Activated T-cell treated with anti-CD3 and anti-CD28 coated beads, Interleukin-2, amount 50 U/mL, for 72 hours (primary cell): ENCODE data around the gene ATP13A4. TPM values are rescaled to one million over a fixed set of nuclear protein-coding genes. Genes with fewer than 3 reads are reported as not detected.
A peak's percentile ranks its signal among the peaks of the same experiment; 100 is the strongest.

ENCODE experiments used
- ATAC-seq, 2 donors: fragments of 150-1000 bp; cut with Tn5 transposase; replicated peaks in 1 of 2; 2 replicates each; pipeline ENCODE4 v1.10.0; 2021; ENCODE audit warnings: moderate library complexity in 2 of 2, mild to moderate bottlenecking in 1 of 2
- DNase-seq, 2 donors: peaks; one replicate each; pipeline ENCODE4 v3.0.0; 2021 to 2022; ENCODE audit warnings: mixed read lengths in 1 of 2
- H3K27ac Mint-ChIP-seq: one replicate; pipeline ENCODE4 v1.8.0; 2022; ENCODE audit warnings: mild to moderate bottlenecking, moderate library complexity, mixed read lengths
- H3K27me3 Mint-ChIP-seq: one replicate; pipeline ENCODE4 v1.8.0; 2022; ENCODE audit warnings: low read depth, mixed read lengths
- H3K36me3 Mint-ChIP-seq, 2 donors: one replicate each; pipeline ENCODE4 v1.8.0; 2022; ENCODE audit warnings: mixed read lengths in 2 of 2, mild to moderate bottlenecking in 1 of 2; ENCODE audit not compliant: insufficient read depth in 2 of 2
- H3K4me1 Mint-ChIP-seq: one replicate; pipeline ENCODE4 v1.8.0; 2022; ENCODE audit warnings: low read depth, mixed read lengths
- H3K4me3 Mint-ChIP-seq, 2 donors: one replicate each; pipeline ENCODE4 v1.8.0; 2022; ENCODE audit warnings: mild to moderate bottlenecking in 2 of 2, mixed read lengths in 2 of 2, moderate library complexity in 2 of 2
- H3K9me3 Mint-ChIP-seq, 2 donors: one replicate each; pipeline ENCODE4 v1.8.0; 2022; ENCODE audit warnings: mixed read lengths in 2 of 2
- total RNA-seq, 2 donors: library from RNA; stranded (reverse); gene quantifications; one replicate each; pipeline ENCODE4 v1.2.3, GENCODE V29; 2022

ATP13A4 gene
- total RNA-seq, 2 donors from 2014 or later, result 3.2 to 5.1 TPM

DNA sequence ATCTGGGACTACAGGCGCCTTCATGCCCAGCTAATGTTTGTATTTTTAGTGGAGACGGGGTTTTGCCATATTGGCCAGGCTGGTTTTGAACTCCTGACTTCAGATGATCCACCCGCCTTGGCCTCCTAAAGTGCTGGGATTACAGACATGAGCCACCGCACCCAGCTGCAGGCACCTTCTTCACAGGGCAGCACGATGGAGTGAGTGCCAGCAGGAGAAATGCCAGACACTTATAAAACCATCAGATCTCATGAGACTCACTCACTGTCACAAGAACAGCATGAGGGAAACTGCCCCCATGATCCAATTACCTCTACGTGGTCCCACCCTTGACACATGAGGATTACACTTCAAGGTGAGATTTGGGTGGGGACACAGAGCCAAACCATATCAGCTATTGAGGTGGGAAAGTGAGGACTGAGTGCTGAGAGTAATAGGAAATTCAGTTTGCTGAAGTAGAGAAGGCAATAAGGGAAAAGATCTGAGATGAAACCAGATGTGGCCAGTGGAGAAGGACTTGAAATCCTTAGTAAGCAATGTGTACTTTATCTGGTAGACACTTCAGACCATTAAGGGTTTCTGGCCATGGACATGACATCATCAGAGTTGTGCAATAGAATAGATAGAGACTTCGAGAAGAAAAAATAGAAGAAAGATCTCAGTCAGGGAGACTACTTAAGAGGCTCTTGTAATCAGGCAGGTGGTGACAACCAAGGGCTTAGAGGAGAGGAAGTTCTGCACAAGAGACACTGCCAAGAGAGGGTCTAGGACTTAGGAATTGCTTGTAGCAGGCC, 158.0 kb downstream of the ATP13A4 start:
- no peaks in the 10 kb centered on the region for H3K27me3 Mint-ChIP-seq
- no peak overlapping the region for H3K27ac Mint-ChIP-seq
- H3K36me3 Mint-ChIP-seq, result no peaks in the 10 kb centered on the region
- ATAC-seq (no peak), DNase-seq (no peak)
- H3K9me3 Mint-ChIP-seq, result no peaks in the 10 kb centered on the region
- H3K4me3 Mint-ChIP-seq, result no peak overlapping the region
- H3K4me1 Mint-ChIP-seq, result no peaks in the 10 kb centered on the region

DNA sequence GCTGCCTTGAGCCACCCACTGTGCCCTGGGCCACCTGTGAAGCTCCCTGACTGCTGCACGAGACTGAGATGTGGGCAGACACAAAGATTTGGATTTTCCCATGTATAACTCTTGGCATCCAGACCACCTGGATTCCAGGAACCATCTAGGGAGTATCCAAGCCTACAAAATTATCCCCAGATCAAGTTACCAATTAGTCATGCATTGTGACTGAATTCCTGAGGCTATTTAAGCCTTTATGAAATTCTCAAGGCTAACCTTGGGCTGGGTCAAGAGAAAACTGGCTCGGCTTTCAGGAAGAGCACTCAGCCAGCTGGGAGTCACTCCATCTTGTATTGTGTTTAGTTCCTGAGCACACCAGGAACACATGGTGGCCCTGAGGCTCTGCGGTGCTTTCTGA, 162.8 kb downstream of the ATP13A4 start:
- H3K4me1 Mint-ChIP-seq, result no peaks in the 10 kb centered on the region
- H3K27ac Mint-ChIP-seq, result no peak overlapping the region
- no peak for ATAC-seq
- no peaks in the 10 kb centered on the region for H3K9me3 Mint-ChIP-seq
- H3K36me3 Mint-ChIP-seq, result no peaks in the 10 kb centered on the region
- H3K4me3 Mint-ChIP-seq, result no peak overlapping the region
- DNase-seq, result no peak
- H3K27me3 Mint-ChIP-seq, result peaks cover 11% of the 10 kb centered on the region

DNA sequence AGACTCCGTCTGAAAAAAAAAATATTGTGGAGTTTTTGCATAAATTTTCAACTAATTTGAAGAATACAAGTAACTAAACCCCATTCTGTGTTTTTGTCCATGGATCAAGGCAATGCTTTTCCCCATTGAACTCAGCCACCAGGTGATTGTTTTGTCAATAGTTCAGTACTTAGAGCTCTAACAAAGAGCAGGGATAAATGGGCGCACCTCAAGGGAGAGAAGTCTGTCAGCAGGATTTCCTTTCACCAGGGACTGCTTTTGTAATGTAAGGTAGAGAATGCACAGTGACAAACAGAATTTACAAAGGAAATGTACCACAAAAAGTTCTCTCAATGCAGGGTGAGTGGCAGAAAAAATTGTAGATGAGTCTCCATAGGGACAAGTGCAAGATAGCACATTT, 165.4 kb downstream of the ATP13A4 start:
- Mint-ChIP-seq H3K36me3 (no peaks in the 10 kb centered on the region), H3K4me1 (no peaks in the 10 kb centered on the region), H3K27me3 (peaks cover 11% of the 10 kb centered on the region), H3K9me3 (no peaks in the 10 kb centered on the region), H3K27ac (no peak overlapping the region), H3K4me3 (no peak overlapping the region)
- ATAC-seq (no peak), DNase-seq (no peak)

DNA sequence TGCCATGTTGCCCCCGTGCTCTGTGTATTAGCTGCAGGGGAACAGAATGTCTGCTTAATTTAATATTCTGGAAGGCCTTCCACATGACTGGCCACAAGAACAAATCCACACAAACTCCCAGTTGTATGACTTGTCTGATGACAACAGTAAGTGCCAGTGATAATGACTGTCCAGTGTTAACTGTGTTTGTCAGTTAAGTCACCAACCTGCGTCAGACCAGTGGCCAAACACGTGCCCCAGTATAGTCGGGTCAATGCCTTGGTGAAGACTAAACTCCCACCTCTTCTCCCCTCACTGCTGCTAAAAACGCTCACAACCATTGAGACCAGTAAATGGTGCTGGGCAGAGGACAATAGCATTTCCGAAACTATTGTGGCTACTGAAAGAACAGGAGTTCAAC, 166.3 kb downstream of the ATP13A4 start:
- Mint-ChIP-seq H3K27me3 (peaks cover 18% of the 10 kb centered on the region), H3K36me3 (no peaks in the 10 kb centered on the region), H3K9me3 (no peaks in the 10 kb centered on the region), H3K4me3 (no peak overlapping the region), H3K4me1 (no peaks in the 10 kb centered on the region), H3K27ac (no peak overlapping the region)
- DNase-seq (no peak), ATAC-seq (no peak)

DNA sequence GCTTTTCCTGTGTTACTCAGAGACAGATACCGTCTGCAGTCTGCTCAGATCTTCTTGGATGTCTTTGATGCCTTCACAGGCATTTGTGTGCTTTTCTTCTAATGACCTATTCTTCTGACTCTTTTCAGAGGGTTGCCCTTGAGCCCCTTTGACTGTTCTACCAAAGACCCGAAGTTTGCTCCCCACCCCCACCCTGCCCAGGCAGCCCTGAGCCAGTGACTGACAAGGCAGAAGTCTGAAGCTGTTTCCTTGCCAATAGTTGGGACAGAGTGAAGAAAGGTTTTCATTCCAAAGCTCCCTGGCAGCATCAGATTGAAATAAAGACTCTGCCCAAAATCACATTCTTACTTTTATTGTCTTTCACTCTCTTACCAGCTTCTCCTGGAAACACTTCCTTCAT, 167.1 kb downstream of the ATP13A4 start:
- Mint-ChIP-seq H3K9me3 (peaks cover 0 to 1% of the 10 kb centered on the region in 2 donors), H3K27ac (no peak overlapping the region), H3K36me3 (no peaks in the 10 kb centered on the region), H3K4me1 (no peaks in the 10 kb centered on the region), H3K4me3 (no peak overlapping the region), H3K27me3 (peaks cover 26% of the 10 kb centered on the region)
- DNase-seq (no peak), ATAC-seq (no peak)

DNA sequence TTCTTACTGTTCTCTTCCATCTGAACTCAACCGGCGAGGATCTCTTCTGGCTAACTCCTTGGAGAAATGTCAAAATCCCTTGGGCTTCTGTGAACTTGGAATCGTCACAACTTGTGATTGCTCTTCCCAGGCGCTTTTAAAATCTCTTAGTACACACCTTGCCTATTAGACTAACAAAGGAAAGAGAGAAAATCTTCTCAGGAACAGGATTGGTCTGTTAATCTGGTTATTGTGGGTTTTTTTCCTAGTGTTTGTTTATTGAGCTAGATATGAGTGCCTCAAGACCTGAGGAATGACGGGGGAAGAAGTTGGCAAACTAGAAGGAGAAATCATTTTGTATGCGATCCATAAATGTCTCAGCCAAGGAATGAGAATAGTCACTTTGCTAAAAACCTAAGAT, 176.0 kb downstream of the ATP13A4 start, which contains the start of gene ATP13A5:
Gene ATP13A5, minus strand, starts transcription at position 48 of the 400 bp plus-strand sequence. Its CDS starts 28 bp downstream, at position 20.
- ATAC-seq, result no peak
- Mint-ChIP-seq H3K9me3 (peaks cover 0 to 1% of the 10 kb centered on the region in 2 donors), H3K4me3 (no peak within 1 kb of the TSS), H3K36me3 (no peaks in the 10 kb centered on the region), H3K27ac (no peak within 1 kb of the TSS), H3K4me1 (no peaks in the 10 kb centered on the region), H3K27me3 (peaks cover 29% of the 10 kb centered on the region)
- DNase-seq, result no peak

DNA sequence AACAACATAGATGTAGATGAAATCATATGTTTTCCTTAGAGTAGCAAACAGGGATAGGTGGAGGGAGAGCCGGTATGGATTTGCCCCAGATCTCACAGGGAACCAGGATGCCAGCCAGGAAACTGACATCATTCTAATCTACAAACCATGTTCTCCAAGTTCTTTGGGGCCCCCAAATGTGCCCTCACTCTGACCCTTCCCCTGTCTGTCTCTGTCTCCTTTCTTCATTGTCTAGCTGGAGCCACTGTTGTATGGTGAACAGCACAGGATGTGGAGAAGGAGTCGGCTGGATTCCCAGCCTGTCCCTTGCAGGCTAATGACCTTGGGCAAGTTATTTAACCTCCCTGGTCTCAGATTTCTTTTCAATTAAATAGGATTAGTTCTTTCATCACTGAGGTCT, 177.1 kb downstream of the ATP13A4 start:
- Mint-ChIP-seq H3K36me3 (no peaks in the 10 kb centered on the region), H3K27me3 (peaks cover 19% of the 10 kb centered on the region), H3K4me1 (no peaks in the 10 kb centered on the region), H3K9me3 (no peaks in the 10 kb centered on the region), H3K4me3 (no peak overlapping the region), H3K27ac (no peak overlapping the region)
- DNase-seq, result no peak
- ATAC-seq, result no peak

DNA sequence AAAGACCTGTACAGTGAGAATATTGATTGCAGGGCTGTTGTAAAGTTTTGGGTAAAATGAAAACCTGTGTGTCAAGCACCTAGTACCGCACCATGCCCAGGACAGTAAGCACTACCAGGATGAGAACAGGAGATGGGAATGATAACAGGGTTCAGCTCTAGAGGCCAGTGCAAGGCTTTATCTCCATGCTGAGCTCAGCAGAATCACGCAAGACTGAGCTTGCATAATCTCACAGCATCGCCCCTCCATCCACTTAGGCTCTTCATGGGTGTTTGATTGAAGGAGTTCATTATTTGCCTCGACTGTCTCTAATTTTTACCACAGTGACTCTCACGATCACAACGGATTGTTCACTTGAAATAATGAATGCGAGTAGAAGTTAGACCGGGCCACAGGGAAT, 179.1 kb downstream of the ATP13A4 start:
- no peaks in the 10 kb centered on the region for H3K9me3 Mint-ChIP-seq
- no peak overlapping the region for H3K4me3 Mint-ChIP-seq
- H3K27me3 Mint-ChIP-seq, result peaks cover 10% of the 10 kb centered on the region
- H3K4me1 Mint-ChIP-seq, result no peaks in the 10 kb centered on the region
- ATAC-seq, result no peak
- H3K36me3 Mint-ChIP-seq, result no peaks in the 10 kb centered on the region
- DNase-seq, result no peak
- no peak overlapping the region for H3K27ac Mint-ChIP-seq

DNA sequence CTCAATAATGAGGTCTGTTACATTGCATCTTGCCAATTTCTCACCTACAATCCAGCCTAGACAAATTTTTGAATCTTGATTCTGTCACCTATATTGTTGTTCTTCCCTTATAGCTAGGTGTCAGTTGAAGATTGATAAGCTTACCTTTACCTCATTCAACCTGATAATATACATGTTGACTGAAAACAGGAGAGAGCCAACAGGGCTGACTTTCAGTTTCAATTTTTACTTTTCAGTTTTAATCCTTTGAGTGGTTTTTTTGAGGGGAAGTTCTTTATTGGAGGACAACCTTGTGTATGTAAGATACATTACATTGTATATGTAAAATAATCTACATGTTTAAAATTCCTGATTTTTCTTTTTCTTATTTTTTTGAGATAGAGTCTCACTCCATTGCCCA, 181.9 kb downstream of the ATP13A4 start:
- H3K4me1 Mint-ChIP-seq, result no peaks in the 10 kb centered on the region
- no peak overlapping the region for H3K27ac Mint-ChIP-seq
- no peaks in the 10 kb centered on the region for H3K9me3 Mint-ChIP-seq
- H3K36me3 Mint-ChIP-seq, result no peaks in the 10 kb centered on the region
- no peak overlapping the region for H3K4me3 Mint-ChIP-seq
- no peak for DNase-seq
- peaks cover 5% of the 10 kb centered on the region for H3K27me3 Mint-ChIP-seq
- ATAC-seq, result peak; percentile 36 to 41

DNA sequence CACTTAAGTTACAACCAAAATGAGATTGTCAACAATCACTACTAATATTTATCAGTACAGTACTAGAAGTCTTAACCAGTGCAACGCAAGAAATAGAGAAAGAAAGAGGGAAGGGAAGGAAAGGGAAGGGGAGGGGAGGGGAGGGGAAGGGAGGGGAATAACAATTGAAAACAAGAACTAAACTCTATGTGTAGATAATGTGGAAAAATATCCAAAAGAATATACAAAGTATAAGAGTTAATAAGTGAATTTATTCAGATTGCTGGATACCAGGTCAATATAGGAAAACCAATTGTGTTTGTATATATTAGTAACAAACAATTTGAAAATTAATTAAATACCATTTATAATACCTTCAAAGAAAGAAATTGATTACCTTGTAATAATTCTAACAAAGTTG, 186.8 kb downstream of the ATP13A4 start:
- ATAC-seq (no peak), DNase-seq (no peak)
- Mint-ChIP-seq H3K4me3 (no peak overlapping the region), H3K36me3 (no peaks in the 10 kb centered on the region), H3K27ac (no peak overlapping the region), H3K9me3 (no peaks in the 10 kb centered on the region), H3K4me1 (no peaks in the 10 kb centered on the region), H3K27me3 (peaks cover 9% of the 10 kb centered on the region)

DNA sequence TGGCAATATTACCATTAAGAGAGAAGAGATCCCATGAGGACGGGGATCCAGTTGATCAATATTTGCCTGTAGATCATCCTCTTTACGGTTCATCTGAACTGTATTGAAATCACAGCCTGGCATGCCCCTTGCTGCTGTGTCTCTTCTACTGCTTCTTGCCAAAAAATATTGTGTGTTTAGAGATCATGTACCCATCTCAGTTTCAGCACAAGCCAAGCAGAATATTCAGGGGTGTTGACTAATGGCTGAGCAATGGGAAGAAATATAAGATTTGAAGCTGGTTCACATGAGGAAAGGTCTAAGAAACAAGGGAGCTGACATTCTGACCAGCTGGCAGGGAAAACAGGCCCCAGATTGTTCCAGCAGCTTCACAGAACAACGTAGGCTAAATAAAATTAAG, 197.4 kb downstream of the ATP13A4 start:
- Mint-ChIP-seq H3K4me3 (no peak overlapping the region), H3K27me3 (peaks cover 2% of the 10 kb centered on the region), H3K36me3 (no peaks in the 10 kb centered on the region), H3K27ac (no peak overlapping the region), H3K9me3 (no peaks in the 10 kb centered on the region), H3K4me1 (no peaks in the 10 kb centered on the region)
- DNase-seq (no peak), ATAC-seq (no peak)

DNA sequence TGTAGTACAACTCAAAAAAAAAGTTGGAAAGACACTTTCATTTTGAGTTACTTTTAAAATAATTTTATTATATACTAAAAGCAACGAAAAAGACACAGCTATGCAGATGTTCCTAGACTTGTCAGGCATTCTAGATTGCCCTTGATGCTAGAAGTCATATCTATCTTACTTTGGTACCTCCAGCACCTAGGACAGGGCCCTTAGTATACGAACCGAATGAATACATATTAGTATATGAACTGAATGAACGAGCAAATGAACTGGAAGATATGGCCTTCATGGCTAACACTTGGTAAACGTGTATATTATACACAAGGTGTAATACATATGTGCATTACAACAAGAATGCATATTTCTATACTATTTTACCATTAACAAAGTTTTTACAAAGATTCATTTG, 200.3 kb downstream of the ATP13A4 start:
- DNase-seq, result no peak
- no peaks in the 10 kb centered on the region for H3K36me3 Mint-ChIP-seq
- H3K27me3 Mint-ChIP-seq, result no peaks in the 10 kb centered on the region
- no peak overlapping the region for H3K4me3 Mint-ChIP-seq
- H3K27ac Mint-ChIP-seq, result no peak overlapping the region
- H3K9me3 Mint-ChIP-seq, result no peaks in the 10 kb centered on the region
- ATAC-seq, result no peak
- no peaks in the 10 kb centered on the region for H3K4me1 Mint-ChIP-seq
